ENCODE data around the gene BCS1L.

Gene BCS1L
- long read RNA-seq, transcript BCS1L-201 (8 exons, 1,454 nt), result major isoform, 62 of 178 reads
- long read RNA-seq, transcript BCS1L-210 (8 exons, 2,015 nt), result minor isoform, 8 of 178 reads
- long read RNA-seq, transcript BCS1L-212 (9 exons, 1,483 nt), result minor isoform, 9 of 178 reads
- long read RNA-seq, partial matches to known transcripts, result 38 of 178 reads
- long read RNA-seq, other reads (novel, unspliced or antisense), result 54 of 178 reads

DNA sequence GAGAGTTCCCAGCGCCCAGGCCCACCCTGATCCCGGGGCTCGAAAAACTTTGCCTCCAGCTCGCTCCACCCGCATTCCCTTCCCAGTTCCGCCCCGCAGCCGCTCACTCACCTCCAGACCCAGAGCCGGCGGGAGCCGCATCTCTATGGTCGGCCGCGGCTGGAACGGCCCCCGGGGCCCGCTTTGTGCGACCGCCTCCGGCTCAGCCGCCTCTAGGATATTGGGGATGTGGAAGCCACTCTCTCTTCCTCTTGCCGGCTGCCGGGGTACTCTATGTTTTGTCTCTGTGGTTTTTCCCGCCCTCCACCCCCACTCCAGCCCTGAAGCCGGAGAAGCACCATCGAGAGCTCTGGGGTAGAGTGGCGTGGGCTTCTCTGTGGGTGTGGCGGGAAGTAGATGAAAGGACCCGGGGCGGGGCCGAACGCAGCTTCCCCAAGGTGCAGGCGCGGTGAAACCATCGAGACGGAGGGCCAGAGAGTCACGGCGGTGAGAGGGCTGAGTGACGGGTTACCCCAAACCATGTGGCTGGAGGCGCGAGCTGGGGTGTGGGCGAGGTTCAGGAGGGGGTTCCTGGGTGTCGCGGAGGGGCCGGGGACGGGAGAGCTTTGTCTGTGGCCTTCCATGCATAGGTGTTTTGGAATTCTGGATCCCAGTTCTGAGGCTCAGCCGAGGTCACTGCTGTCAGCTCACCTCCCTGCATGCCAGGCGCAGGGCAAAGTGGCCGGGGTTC, at the start of gene BCS1L, which contains the start of gene ZNF142:
BCS1L (plus strand) TSS at position 426 of the 730 bp plus-strand sequence. CDS start 1,305 bp downstream, outside the sequence.
ZNF142 (minus strand) TSS at position 366 of the 730 bp plus-strand sequence. CDS start 3,194 bp downstream, outside the sequence.
- peak; percentile 91 to 98 for DNase-seq (ENCODE audit: low read depth in 1 of 2, low spot score in 1 of 2)
- no peaks in the 10 kb centered on the region for H3K27me3 ChIP-seq (ENCODE audit: insufficient read depth, poor library complexity, severe bottlenecking)
- H3K4me3 ChIP-seq (replicated peaks; ENCODE audit: insufficient read depth, low read length), result peak within 1 kb of the TSS; percentile 72
- TF ChIP-seq CTCF (IDR thresholded peaks at IDR 0.05; ENCODE audit: insufficient read depth, low read length), result no peak
- TF ChIP-seq SPI1 (IDR thresholded peaks at IDR 0.05; ENCODE audit: borderline replicate concordance, low read depth), result peak; percentile 42; the same call in 1 of the 2 replicates
- TF ChIP-seq GABPA (IDR thresholded peaks at IDR 0.05; ENCODE audit: low read depth), result peak; percentile 59
- TF ChIP-seq POLR2AphosphoS5 (IDR thresholded peaks at IDR 0.05; ENCODE audit: low read depth), result peak; percentile 93
- TF ChIP-seq, protein P1, sequence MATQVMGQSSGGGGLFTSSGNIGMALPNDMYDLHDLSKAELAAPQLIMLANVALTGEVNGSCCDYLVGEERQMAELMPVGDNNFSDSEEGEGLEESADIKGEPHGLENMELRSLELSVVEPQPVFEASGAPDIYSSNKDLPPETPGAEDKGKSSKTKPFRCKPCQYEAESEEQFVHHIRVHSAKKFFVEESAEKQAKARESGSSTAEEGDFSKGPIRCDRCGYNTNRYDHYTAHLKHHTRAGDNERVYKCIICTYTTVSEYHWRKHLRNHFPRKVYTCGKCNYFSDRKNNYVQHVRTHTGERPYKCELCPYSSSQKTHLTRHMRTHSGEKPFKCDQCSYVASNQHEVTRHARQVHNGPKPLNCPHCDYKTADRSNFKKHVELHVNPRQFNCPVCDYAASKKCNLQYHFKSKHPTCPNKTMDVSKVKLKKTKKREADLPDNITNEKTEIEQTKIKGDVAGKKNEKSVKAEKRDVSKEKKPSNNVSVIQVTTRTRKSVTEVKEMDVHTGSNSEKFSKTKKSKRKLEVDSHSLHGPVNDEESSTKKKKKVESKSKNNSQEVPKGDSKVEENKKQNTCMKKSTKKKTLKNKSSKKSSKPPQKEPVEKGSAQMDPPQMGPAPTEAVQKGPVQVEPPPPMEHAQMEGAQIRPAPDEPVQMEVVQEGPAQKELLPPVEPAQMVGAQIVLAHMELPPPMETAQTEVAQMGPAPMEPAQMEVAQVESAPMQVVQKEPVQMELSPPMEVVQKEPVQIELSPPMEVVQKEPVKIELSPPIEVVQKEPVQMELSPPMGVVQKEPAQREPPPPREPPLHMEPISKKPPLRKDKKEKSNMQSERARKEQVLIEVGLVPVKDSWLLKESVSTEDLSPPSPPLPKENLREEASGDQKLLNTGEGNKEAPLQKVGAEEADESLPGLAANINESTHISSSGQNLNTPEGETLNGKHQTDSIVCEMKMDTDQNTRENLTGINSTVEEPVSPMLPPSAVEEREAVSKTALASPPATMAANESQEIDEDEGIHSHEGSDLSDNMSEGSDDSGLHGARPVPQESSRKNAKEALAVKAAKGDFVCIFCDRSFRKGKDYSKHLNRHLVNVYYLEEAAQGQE (IDR thresholded peaks at IDR 0.05; ENCODE audit: insufficient replicate concordance, low read depth), result peak; percentile 23
- H3K27ac ChIP-seq (replicated peaks), result peak within 1 kb of the TSS; percentile 76

DNA sequence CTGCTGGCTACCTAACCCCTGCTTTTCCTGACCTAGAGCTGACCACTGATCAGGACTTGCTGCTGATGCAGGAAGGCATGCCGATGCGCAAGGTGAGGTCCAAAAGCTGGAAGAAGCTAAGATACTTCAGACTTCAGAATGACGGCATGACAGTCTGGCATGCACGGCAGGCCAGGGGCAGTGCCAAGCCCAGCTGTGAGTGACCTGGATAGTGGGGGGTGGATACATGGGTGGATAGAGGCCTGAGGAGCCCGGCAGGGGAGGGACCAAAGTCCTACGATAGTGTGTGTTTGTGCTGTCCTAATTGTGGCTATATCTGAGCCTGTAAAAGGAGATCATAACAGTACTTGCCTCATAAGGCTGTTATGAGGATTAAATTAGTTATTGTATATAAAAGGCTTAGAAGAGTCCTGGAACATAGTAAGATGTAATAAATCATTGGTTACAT, 43.6 kb upstream of the BCS1L start:
- DNase-seq (ENCODE audit: low read depth in 1 of 2, low spot score in 1 of 2), result no peak

DNA sequence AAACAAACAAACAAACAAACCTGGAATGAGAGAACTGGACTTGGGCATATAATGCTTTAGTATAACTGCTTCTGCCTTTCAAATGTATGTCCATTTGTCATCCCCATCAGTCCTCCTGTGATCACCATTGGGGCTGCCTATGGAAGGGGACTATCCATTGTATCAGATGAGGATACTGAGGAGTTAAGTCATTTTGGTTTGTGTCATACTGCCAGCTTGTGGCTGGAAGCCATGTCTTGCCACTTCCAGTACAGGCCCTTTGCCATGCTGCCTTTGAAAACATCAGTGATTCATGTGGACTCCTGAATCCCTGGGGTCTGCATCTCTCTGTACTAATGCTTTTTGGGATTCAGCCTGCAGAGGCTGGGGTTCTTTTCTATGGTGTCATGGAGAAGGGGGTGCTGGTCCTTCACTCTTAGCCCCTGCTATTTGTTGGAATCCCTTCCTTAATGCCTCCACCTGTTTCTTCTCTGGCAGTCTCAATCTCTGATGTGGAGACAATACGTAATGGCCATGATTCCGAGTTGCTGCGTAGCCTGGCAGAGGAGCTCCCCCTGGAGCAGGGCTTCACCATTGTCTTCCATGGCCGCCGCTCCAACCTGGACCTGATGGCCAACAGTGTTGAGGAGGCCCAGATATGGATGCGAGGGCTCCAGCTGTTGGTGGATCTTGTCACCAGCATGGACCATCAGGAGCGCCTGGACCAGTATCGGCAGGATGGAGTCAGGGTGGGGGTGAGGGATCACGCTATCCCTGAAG, 41.2 kb upstream of the BCS1L start:
- Histone ChIP-seq H3K27ac (replicated peaks) (no peak overlapping the region), H3K4me3 (replicated peaks; ENCODE audit: insufficient read depth, low read length) (no peak overlapping the region), H3K27me3 (ENCODE audit: insufficient read depth, poor library complexity, severe bottlenecking) (no peaks in the 10 kb centered on the region)
- TF ChIP-seq, protein P1 (IDR thresholded peaks at IDR 0.05; ENCODE audit: insufficient replicate concordance, low read depth), result no peak
- TF ChIP-seq SPI1 (IDR thresholded peaks at IDR 0.05; ENCODE audit: borderline replicate concordance, low read depth), result no peak
- TF ChIP-seq POLR2AphosphoS5 (IDR thresholded peaks at IDR 0.05; ENCODE audit: low read depth), result no peak
- no peak for DNase-seq (ENCODE audit: low read depth in 1 of 2, low spot score in 1 of 2)

More for the DNA sequence above, 43.6 kb upstream of the BCS1L start:
- no peak overlapping the region for H3K4me3 ChIP-seq (replicated peaks; ENCODE audit: insufficient read depth, low read length)
- H3K27ac ChIP-seq (replicated peaks), result no peak overlapping the region
- H3K27me3 ChIP-seq (ENCODE audit: insufficient read depth, poor library complexity, severe bottlenecking), result no peaks in the 10 kb centered on the region
- TF ChIP-seq CTCF (IDR thresholded peaks at IDR 0.05; ENCODE audit: insufficient read depth, low read length), result no peak

GRCh38 chr2:218621007-218621406, 38.5 kb upstream of the BCS1L start:
- H3K4me3 ChIP-seq (replicated peaks; ENCODE audit: insufficient read depth, low read length), result no peak overlapping the region
- no peak for TF ChIP-seq CTCF (IDR thresholded peaks at IDR 0.05; ENCODE audit: insufficient read depth, low read length)
- TF ChIP-seq, protein P1 (IDR thresholded peaks at IDR 0.05; ENCODE audit: insufficient replicate concordance, low read depth), result no peak
- no peak for TF ChIP-seq SPI1 (IDR thresholded peaks at IDR 0.05; ENCODE audit: borderline replicate concordance, low read depth)
- no peak for TF ChIP-seq POLR2AphosphoS5 (IDR thresholded peaks at IDR 0.05; ENCODE audit: low read depth)
- TF ChIP-seq GABPA (IDR thresholded peaks at IDR 0.05; ENCODE audit: low read depth), result no peak
- H3K27ac ChIP-seq (replicated peaks), result no peak overlapping the region
- no peaks in the 10 kb centered on the region for H3K27me3 ChIP-seq (ENCODE audit: insufficient read depth, poor library complexity, severe bottlenecking)
- no peak for DNase-seq (ENCODE audit: low read depth in 1 of 2, low spot score in 1 of 2)

Measured in HL-60 (cell line).